RPMI7951 (cell line): Measurements from ENCODE around the gene CMTM5. TPM values are rescaled to one million over a fixed set of nuclear protein-coding genes. Genes with fewer than 3 reads are reported as not detected.
"Not testable (repeated sequence)": the region's sequence is repeated elsewhere in the genome, so short reads cannot be mapped to it uniquely, and the experiment has no call there.

Source experiments
- DNase-seq: peaks from one replicate; pipeline ENCODE4 v3.0.0-alpha.2; 2012; ENCODE audit warnings: low read depth
- total RNA-seq: library from RNA; depleted of rRNA; stranded (reverse); fragments of >200 nt; shearing (Covaris generic); gene quantifications from 2 replicates; pipeline ENCODE4 v1.2.3, GENCODE V29; 2014

The CMTM5 gene
- total RNA-seq, 1 experiment from 2014 or later = 0.60 TPM

- DNase-seq = no peak
These were observed 21.5 kb downstream of the CMTM5 start for GRCh38 chr14:23398348-23398747.

- DNase-seq = no peak
These were observed 22.3 kb downstream of the CMTM5 start for GRCh38 chr14:23399136-23399535.

GRCh38 chr14:23399591-23399990 lies 22.7 kb downstream of the CMTM5 start:
- DNase-seq = no peak

GRCh38 chr14:23400496-23401149 lies 23.8 kb downstream of the CMTM5 start:
- DNase-seq = not testable (repeated sequence)

- DNase-seq = no peak
These were observed 24.4 kb downstream of the CMTM5 start for GRCh38 chr14:23401291-23401690.

- peak; percentile 2 for DNase-seq
These were observed 25.7 kb downstream of the CMTM5 start for GRCh38 chr14:23402296-23403138.

- no peak for DNase-seq
These were observed 26.2 kb downstream of the CMTM5 start for GRCh38 chr14:23403139-23403438.

GRCh38 chr14:23403908-23404307 lies 27.1 kb downstream of the CMTM5 start:
- no peak for DNase-seq

- no peak for DNase-seq
These were observed 27.6 kb downstream of the CMTM5 start for GRCh38 chr14:23404331-23404900.

- DNase-seq = no peak
These were observed 28.2 kb downstream of the CMTM5 start for GRCh38 chr14:23405096-23405495.

GRCh38 chr14:23405516-23406025 lies 28.7 kb downstream of the CMTM5 start:
- DNase-seq = no peak

GRCh38 chr14:23406244-23406643 lies 29.4 kb downstream of the CMTM5 start:
- DNase-seq = peak; percentile 36

GRCh38 chr14:23406725-23407355 lies 30.0 kb downstream of the CMTM5 start:
- DNase-seq = no peak

GRCh38 chr14:23407516-23408306 lies 30.9 kb downstream of the CMTM5 start, which contains the start of gene MYH6:
TSS of gene MYH6 (minus strand) at chr14:23408273. CDS start at chr14:23407223, 1,050 bp downstream.
- DNase-seq = no peak

GRCh38 chr14:23408307-23408630 lies 31.4 kb downstream of the CMTM5 start:
- DNase-seq = no peak

GRCh38 chr14:23409475-23409874 lies 32.6 kb downstream of the CMTM5 start:
- DNase-seq = no peak

- no peak for DNase-seq
These were observed 33.3 kb downstream of the CMTM5 start for GRCh38 chr14:23409966-23410635.

GRCh38 chr14:23411563-23412525 lies 35.0 kb downstream of the CMTM5 start:
- no peak for DNase-seq

GRCh38 chr14:23413681-23414080 lies 36.8 kb downstream of the CMTM5 start:
- DNase-seq = no peak

GRCh38 chr14:23414254-23414653 lies 37.4 kb downstream of the CMTM5 start:
- DNase-seq = no peak
